ENCODE data around the gene ATG101.

The ATG101 gene

DNA sequence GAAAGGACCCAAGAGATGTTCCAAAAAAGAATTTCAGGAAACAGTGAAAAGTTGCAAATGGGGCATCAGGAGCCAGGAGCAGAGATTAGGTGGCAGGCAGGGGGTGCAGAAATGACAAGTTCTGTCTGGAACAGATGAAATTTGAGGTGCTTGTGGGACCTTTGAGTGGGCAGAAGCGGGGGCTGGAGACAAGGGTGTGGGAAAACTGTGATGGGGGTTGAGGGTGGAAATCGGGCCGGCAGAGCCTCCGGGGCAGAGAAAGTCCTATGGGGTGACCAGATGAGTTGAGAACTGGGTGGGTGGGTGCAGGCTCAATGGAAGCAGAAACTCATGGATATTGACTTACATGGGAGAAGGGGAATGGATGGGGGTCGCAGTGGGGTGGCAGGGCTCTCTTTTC, 20.1 kb upstream of the ATG101 start:
- TF ChIP-seq, protein P1, sequence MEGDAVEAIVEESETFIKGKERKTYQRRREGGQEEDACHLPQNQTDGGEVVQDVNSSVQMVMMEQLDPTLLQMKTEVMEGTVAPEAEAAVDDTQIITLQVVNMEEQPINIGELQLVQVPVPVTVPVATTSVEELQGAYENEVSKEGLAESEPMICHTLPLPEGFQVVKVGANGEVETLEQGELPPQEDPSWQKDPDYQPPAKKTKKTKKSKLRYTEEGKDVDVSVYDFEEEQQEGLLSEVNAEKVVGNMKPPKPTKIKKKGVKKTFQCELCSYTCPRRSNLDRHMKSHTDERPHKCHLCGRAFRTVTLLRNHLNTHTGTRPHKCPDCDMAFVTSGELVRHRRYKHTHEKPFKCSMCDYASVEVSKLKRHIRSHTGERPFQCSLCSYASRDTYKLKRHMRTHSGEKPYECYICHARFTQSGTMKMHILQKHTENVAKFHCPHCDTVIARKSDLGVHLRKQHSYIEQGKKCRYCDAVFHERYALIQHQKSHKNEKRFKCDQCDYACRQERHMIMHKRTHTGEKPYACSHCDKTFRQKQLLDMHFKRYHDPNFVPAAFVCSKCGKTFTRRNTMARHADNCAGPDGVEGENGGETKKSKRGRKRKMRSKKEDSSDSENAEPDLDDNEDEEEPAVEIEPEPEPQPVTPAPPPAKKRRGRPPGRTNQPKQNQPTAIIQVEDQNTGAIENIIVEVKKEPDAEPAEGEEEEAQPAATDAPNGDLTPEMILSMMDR (IDR thresholded peaks at IDR 0.05; ENCODE audit: insufficient read depth, low read depth, low read length, missing control alignments), result no peak
- DNase-seq (ENCODE audit: low read depth), result no peak
- H3K4me3 ChIP-seq (ENCODE audit: low read length), result no peak overlapping the region

DNA sequence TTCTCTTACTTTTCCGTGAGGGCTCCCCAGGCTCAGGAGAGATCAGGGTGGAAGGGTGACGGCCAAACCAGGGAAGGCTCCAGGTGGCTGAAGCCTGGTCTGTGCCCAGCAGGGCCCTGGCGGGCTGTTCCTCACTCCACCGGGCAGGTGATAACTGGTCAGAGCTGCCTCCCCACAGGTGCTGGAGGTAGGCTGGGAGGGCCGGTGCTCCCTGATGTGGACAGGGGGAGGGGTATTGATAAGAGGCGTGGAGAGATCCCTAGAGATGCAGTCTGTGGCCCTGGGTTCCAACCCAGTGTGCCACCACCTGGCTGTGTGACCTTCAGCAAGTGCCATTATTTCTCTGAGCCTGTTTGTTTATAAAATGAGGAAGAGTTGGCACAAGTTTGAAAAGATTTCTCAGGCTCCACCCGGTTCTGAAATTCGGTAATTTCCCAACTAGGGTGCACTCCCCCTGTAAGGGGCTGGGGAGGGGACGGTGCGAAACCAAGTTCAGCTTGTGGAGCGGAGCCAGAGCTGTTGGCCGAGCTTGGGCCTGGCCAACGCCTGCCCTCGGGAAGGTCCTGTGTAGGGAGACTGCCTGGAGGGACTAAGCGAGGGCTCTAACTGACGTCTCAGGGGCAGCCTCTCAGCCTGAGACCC, 19.5 kb upstream of the ATG101 start:
- TF ChIP-seq, protein P1 (IDR thresholded peaks at IDR 0.05; ENCODE audit: insufficient read depth, low read depth, low read length, missing control alignments), result no peak
- H3K4me3 ChIP-seq (ENCODE audit: low read length), result peak overlapping the region; percentile 48
- no peak for DNase-seq (ENCODE audit: low read depth)

DNA sequence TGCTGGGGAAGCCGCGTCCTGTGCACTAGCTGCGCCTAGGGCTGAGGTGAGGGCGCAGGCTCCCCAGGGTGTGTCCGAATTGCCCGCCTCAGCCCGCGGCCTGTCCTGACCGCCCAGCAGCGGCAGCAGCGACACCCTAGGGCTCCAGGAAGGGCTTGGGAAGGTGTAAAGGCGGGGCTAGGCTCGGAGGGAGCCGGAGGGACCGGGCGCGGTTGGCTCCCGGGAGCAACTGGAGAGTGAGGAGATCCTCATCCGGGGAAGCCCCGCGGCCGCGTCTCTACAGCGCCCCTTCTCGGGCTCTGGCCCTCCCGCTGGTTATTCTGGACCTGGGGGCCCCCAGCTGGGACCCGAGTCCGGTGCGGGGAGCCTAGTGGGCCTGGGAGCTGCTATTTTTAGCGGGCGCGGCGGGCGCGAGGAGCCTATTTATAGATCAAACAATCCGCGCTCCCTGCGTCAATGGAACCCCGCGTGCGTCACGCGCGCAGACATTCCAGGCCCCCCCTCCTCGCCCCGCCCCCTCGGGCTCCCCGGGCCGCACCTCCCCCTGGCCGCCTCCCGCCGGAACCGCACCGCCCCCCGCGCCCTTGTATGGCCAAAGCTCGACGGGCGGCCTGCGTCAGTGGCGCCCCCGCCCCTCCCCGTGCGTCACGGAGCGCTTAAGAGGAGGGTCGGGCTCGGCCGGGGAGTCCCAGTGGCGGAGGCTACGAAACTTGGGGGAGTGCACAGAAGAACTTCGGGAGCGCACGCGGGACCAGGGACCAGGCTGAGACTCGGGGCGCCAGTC, 18.8 kb upstream of the ATG101 start, which contains the start of gene NR4A1:
TSS of gene NR4A1 (plus strand) at position 685 of the 784 bp plus-strand sequence. CDS start 2,887 bp downstream, outside the sequence.
- peak; percentile 89 for DNase-seq (ENCODE audit: low read depth)
- TF ChIP-seq, protein P1 (IDR thresholded peaks at IDR 0.05; ENCODE audit: insufficient read depth, low read depth, low read length, missing control alignments), result peak; percentile 1
- H3K4me3 ChIP-seq (ENCODE audit: low read length), result peak within 1 kb of the TSS; percentile 48

DNA sequence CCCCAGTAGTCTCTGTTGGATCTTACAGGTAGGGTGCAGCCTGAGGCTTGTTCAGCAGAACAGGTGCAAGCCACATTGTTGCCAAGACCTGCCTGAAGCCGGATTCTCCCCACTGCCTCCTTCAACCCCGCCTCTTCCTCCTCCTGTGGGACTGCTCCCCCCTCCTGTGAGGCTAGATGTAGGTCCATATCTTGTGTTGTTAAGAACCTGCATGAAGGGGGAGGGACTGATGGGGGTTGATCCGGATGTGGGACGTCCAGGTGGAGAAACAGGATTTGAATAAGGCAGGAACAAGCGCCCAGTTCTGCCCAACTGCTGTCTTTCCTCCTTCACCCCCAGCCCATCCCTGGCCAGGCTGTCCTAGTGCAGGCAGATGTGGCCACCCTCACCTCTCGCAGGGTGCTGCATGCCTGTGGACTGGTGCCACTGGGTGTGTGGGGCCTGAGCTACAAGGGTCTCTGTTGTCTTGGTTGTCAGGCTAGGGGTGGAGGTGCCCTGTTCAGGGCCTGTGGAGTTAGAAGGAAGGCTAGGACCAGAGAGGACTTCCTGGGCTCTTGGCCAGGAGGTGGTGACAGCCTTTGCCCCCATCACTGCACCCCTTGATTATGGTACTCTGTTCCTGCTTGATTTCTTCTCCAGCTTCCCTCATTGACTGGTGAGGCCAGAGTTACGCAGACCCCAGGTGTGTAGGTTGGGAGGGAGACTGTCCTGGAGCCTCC, 17.2 kb upstream of the ATG101 start:
- H3K4me3 ChIP-seq (ENCODE audit: low read length), result no peak overlapping the region
- DNase-seq (ENCODE audit: low read depth), result peak; percentile 54
- TF ChIP-seq, protein P1 (IDR thresholded peaks at IDR 0.05; ENCODE audit: insufficient read depth, low read depth, low read length, missing control alignments), result no peak

DNA sequence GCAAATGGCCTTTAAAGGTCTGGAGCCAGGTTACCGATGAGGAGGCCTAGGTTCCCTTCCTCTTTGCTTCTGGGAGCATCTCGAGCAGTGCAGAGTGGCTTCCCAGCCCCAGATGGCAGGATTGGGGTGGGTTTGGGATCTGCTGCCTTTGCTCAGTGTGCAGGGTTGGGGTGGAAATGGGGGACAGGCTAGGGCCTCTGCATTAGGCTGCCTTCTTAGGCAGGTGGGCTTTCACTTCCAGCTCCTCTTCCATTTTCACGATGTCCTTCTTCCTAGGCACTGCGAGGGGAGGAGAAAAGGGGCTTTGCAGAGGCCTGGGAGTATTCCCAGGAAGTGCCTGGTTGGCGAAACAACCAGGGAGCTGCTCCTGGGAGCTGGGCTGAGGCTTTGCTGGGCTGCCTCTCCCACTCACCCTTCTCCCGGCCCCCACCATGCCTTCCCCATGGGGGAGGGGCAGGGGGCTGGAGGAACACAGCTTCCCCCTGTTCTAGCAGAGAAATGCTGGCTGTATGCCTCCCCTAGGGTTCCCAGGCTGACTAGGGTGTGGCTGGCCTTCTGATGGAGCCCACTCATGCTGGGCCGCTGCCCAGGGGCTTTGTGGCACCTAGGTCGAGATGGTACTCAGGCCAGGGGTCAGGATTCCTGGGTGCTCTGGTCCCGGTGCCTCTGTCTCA, 16.1 kb upstream of the ATG101 start:
- no peak overlapping the region for H3K4me3 ChIP-seq (ENCODE audit: low read length)
- TF ChIP-seq, protein P1 (IDR thresholded peaks at IDR 0.05; ENCODE audit: insufficient read depth, low read depth, low read length, missing control alignments), result no peak
- no peak for DNase-seq (ENCODE audit: low read depth)

DNA sequence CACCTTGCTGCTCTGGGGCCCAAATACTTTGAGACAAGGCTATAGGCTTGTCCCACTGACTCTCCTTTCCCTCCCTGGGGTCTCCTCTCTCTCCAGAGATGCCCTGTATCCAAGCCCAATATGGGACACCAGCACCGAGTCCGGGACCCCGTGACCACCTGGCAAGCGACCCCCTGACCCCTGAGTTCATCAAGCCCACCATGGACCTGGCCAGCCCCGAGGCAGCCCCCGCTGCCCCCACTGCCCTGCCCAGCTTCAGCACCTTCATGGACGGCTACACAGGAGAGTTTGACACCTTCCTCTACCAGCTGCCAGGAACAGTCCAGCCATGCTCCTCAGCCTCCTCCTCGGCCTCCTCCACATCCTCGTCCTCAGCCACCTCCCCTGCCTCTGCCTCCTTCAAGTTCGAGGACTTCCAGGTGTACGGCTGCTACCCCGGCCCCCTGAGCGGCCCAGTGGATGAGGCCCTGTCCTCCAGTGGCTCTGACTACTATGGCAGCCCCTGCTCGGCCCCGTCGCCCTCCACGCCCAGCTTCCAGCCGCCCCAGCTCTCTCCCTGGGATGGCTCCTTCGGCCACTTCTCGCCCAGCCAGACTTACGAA, 15.4 kb upstream of the ATG101 start:
- DNase-seq (ENCODE audit: low read depth), result no peak
- TF ChIP-seq, protein P1 (IDR thresholded peaks at IDR 0.05; ENCODE audit: insufficient read depth, low read depth, low read length, missing control alignments), result no peak
- H3K4me3 ChIP-seq (ENCODE audit: low read length), result no peak overlapping the region
